Erythroblast (primary cell): ENCODE results near the gene GPR89A.
"Not testable (repeated sequence)": the region's sequence is repeated elsewhere in the genome, so short reads cannot be mapped to it uniquely, and the experiment has no call there.

Experiments
- GATA1 ChIP-seq: IDR thresholded peaks from 2 replicates; pipeline ENCODE4 v1.6.1; 2011; ENCODE audit warnings: low read depth, mild to moderate bottlenecking, control low read depth, low read length, moderate library complexity
- POLR2A ChIP-seq: IDR thresholded peaks from 2 replicates; pipeline ENCODE4 v1.6.1; 2011; ENCODE audit warnings: mild to moderate bottlenecking, low read length

DNA sequence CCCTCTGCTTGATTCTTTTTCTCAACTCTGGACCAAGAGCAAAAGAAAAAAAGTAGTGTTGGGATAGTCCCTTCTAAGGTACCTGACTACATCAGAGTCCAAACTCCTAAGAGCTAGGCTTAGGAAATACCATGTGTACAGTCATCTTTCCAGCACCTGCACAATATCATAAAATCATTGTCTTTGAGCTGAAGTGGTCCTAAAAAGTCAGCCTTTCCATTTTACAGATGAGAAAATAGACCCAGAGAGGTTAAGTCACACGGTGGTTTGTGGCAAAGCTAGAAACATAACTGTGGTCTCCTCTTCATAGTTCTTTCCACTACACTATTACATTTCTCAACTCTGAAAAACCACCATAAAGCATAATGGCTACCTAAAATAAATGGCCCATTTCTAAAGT, 36.2 kb downstream of the GPR89A start:
- not testable (repeated sequence) for TF ChIP-seq POLR2A, GATA1
